OCI-LY7 (cell line): Measurements from ENCODE around the gene PROM2.

ENCODE experiments used
- CTCF ChIP-seq: fragments of 200-600 bp; sonication (generic); conservative IDR thresholded peaks from 2 replicates; pipeline ENCODE4 v1.5.1; 2014; ENCODE audit warnings: mild to moderate bottlenecking, antibody characterized with exemption, low read length, moderate library complexity, mixed read lengths
- EZH2phosphoT487 ChIP-seq: fragments of 200-600 bp; sonication (generic); IDR thresholded peaks from 2 replicates; pipeline ENCODE4 v1.6.1; 2018; ENCODE audit warnings: low read depth, borderline replicate concordance, mild to moderate bottlenecking, mixed run types, antibody characterized with exemption, low read length, moderate library complexity, mixed read lengths

- no peak for TF ChIP-seq CTCF
- TF ChIP-seq EZH2phosphoT487, result no peak
These were observed 5.3 kb downstream of the PROM2 start for GRCh38 chr2:95279435-95280035.
